NB4 (cell line): ENCODE data around the gene OR10A6.

Experiments used
- POLR2A ChIP-seq: IDR thresholded peaks from 2 replicates; pipeline ENCODE4 v1.6.1; 2011; ENCODE audit warnings: mild to moderate bottlenecking; ENCODE audit not compliant: insufficient read length; ENCODE audit errors: extremely low read depth
- TF ChIP-seq, protein P1 (sequence below): IDR thresholded peaks from one replicate; pipeline ENCODE4 v1.5.1; 2012; ENCODE audit warnings: low read depth, low read length
- TF ChIP-seq, protein P2 (sequence below): IDR thresholded peaks from 2 replicates; pipeline ENCODE4 v1.6.1; 2011; ENCODE audit warnings: low read depth, low read length

DNA sequence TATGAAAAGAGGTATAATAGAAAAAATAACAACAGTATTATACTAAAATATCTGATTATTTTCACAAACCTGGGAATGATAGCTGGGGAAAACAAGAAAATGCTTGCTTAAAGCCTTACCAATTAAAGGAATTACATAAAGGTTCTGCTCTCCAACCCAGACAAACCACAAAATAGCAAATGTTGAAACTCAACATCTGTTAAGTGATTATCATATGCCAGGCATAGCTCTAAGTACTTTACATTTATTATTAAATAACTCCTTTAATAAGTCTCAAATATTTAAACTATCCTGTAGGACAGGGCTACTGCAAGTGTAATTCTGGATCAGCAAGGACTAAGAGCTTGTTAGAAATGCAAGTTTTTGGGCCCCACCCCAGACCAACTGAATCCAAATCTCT lies 20.1 kb downstream of the OR10A6 start:
- no peak for TF ChIP-seq POLR2A
- TF ChIP-seq, protein P1, sequence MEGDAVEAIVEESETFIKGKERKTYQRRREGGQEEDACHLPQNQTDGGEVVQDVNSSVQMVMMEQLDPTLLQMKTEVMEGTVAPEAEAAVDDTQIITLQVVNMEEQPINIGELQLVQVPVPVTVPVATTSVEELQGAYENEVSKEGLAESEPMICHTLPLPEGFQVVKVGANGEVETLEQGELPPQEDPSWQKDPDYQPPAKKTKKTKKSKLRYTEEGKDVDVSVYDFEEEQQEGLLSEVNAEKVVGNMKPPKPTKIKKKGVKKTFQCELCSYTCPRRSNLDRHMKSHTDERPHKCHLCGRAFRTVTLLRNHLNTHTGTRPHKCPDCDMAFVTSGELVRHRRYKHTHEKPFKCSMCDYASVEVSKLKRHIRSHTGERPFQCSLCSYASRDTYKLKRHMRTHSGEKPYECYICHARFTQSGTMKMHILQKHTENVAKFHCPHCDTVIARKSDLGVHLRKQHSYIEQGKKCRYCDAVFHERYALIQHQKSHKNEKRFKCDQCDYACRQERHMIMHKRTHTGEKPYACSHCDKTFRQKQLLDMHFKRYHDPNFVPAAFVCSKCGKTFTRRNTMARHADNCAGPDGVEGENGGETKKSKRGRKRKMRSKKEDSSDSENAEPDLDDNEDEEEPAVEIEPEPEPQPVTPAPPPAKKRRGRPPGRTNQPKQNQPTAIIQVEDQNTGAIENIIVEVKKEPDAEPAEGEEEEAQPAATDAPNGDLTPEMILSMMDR: no peak
- TF ChIP-seq, protein P2, sequence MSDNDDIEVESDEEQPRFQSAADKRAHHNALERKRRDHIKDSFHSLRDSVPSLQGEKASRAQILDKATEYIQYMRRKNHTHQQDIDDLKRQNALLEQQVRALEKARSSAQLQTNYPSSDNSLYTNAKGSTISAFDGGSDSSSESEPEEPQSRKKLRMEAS: no peak
